H9 (cell line): Measurements from ENCODE around the gene YBX1. TPM values are rescaled to one million over a fixed set of nuclear protein-coding genes. Genes with fewer than 3 reads are reported as not detected.

Experiments used
- DNase-seq: peaks from one replicate; pipeline ENCODE4 v3.0.0-alpha.2; 2017
- H2AFZ ChIP-seq: one replicate; pipeline ENCODE4 v1.6.1; 2013; ENCODE audit warnings: mild to moderate bottlenecking, low read length, control low read depth, moderate library complexity
- H2AK5ac ChIP-seq: 2 replicates; pipeline ENCODE4 v1.6.1; 2013; ENCODE audit warnings: low read length, control low read depth, mixed read lengths; ENCODE audit not compliant: insufficient read length
- H2BK120ac ChIP-seq: one replicate; pipeline ENCODE4 v1.6.1; 2013; ENCODE audit warnings: low read depth, mild to moderate bottlenecking, low read length, control low read depth, inconsistent platforms; ENCODE audit not compliant: poor library complexity, severe bottlenecking
- H2BK12ac ChIP-seq: 2 replicates; pipeline ENCODE4 v1.6.1; 2013; ENCODE audit warnings: low read length, control low read depth, mixed read lengths, low read depth; ENCODE audit not compliant: insufficient read length
- H2BK15ac ChIP-seq: 2 replicates; pipeline ENCODE4 v1.6.1; 2013; ENCODE audit warnings: low read depth, low read length, control low read depth
- H2BK20ac ChIP-seq: one replicate; pipeline ENCODE4 v1.6.1; 2013; ENCODE audit warnings: low read depth, mild to moderate bottlenecking, low read length, control low read depth, inconsistent platforms; ENCODE audit not compliant: poor library complexity, severe bottlenecking
- H2BK5ac ChIP-seq: 2 replicates; pipeline ENCODE4 v1.6.1; 2013; ENCODE audit warnings: low read length, control low read depth, mixed read lengths; ENCODE audit not compliant: insufficient read length
- H3K14ac ChIP-seq: 2 replicates; pipeline ENCODE4 v1.6.1; 2013; ENCODE audit warnings: low read length, control low read depth; ENCODE audit not compliant: insufficient read depth
- H3K18ac ChIP-seq: 2 replicates; pipeline ENCODE4 v1.6.1; 2013; ENCODE audit warnings: low read depth, mild to moderate bottlenecking, mixed read lengths, low read length, control low read depth; ENCODE audit not compliant: insufficient read length
- H3K23ac ChIP-seq: 2 replicates; pipeline ENCODE4 v1.6.1; 2013; ENCODE audit warnings: low read length, control low read depth, mixed read lengths, low read depth; ENCODE audit not compliant: insufficient read length
- H3K23me2 ChIP-seq: 2 replicates; pipeline ENCODE4 v1.6.1; 2013; ENCODE audit warnings: low read depth, mild to moderate bottlenecking, mixed read lengths, low read length, control low read depth; ENCODE audit not compliant: insufficient read length, poor library complexity, severe bottlenecking
- H3K27ac ChIP-seq: 2 replicates; pipeline ENCODE4 v1.5.1; 2013; ENCODE audit warnings: low read length, control low read depth, mixed read lengths, low read depth; ENCODE audit not compliant: insufficient read length
- H3K27me3 ChIP-seq: 2 replicates; pipeline ENCODE4 v1.6.1; 2013; ENCODE audit warnings: low read length, control low read depth, inconsistent platforms; ENCODE audit not compliant: insufficient read depth
- H3K4ac ChIP-seq: 2 replicates; pipeline ENCODE4 v1.6.1; 2013; ENCODE audit warnings: low read depth, mild to moderate bottlenecking, control low read depth, inconsistent platforms, low read length, moderate library complexity
- H3K4me1 ChIP-seq: 2 replicates; pipeline ENCODE4 v1.6.1; 2013; ENCODE audit warnings: low read length, control low read depth, inconsistent platforms; ENCODE audit not compliant: insufficient read depth
- H3K4me2 ChIP-seq: 2 replicates; pipeline ENCODE4 v1.6.1; 2013; ENCODE audit warnings: low read length, control low read depth, mixed read lengths; ENCODE audit not compliant: insufficient read length, insufficient read depth
- H3K56ac ChIP-seq: 2 replicates; pipeline ENCODE4 v1.6.1; 2013; ENCODE audit warnings: low read depth, mild to moderate bottlenecking, mixed read lengths, low read length, control low read depth; ENCODE audit not compliant: insufficient read length
- H3K79me1 ChIP-seq: 2 replicates; pipeline ENCODE4 v1.6.1; 2013; ENCODE audit warnings: low read depth, mild to moderate bottlenecking, moderate library complexity, low read length, control low read depth, inconsistent platforms; ENCODE audit not compliant: insufficient read depth, poor library complexity, severe bottlenecking
- H3K79me2 ChIP-seq: 2 replicates; pipeline ENCODE4 v1.6.1; 2013; ENCODE audit warnings: low read length, control low read depth, inconsistent platforms; ENCODE audit not compliant: insufficient read depth
- H3K9ac ChIP-seq: 2 replicates; pipeline ENCODE4 v1.6.1; 2013; ENCODE audit warnings: low read length, control low read depth, mixed read lengths; ENCODE audit not compliant: insufficient read length; ENCODE audit errors: extremely low read depth
- H3K9me3 ChIP-seq: one replicate; pipeline ENCODE4 v1.6.1; 2013; ENCODE audit warnings: low read depth, low read length, inconsistent platforms; ENCODE audit not compliant: control insufficient read depth
- H3T11ph ChIP-seq: one replicate; pipeline ENCODE4 v1.6.1; 2013; ENCODE audit warnings: mild to moderate bottlenecking, low read length, control low read depth, inconsistent platforms
- H4K20me1 ChIP-seq: one replicate; pipeline ENCODE4 v1.6.1; 2013; ENCODE audit not compliant: control insufficient read depth, insufficient read length, insufficient read depth
- H4K5ac ChIP-seq: 2 replicates; pipeline ENCODE4 v1.6.1; 2013; ENCODE audit warnings: low read depth, mild to moderate bottlenecking, mixed read lengths, low read length, control low read depth; ENCODE audit not compliant: insufficient read length
- H4K8ac ChIP-seq: replicated peaks from 2 replicates; pipeline ENCODE4 v1.6.1; 2013; ENCODE audit warnings: low read length, control low read depth, mixed read lengths, low read depth; ENCODE audit not compliant: insufficient read length
- H4K91ac ChIP-seq: 2 replicates; pipeline ENCODE4 v1.6.1; 2013; ENCODE audit warnings: low read depth, mild to moderate bottlenecking, moderate library complexity, mixed read lengths, low read length, control low read depth; ENCODE audit not compliant: insufficient read length
- H3K27ac Mint-ChIP-seq, 3 experiments: 2 replicates in 2 of 3; 3 replicates in 1 of 3; pipeline ENCODE4 v1.8.0; 2020 to 2021; ENCODE audit warnings: mixed read lengths in 3 of 3, mild to moderate bottlenecking in 1 of 3, moderate library complexity in 1 of 3
- H3K27me3 Mint-ChIP-seq: 2 replicates; pipeline ENCODE4 v1.8.0; 2021; ENCODE audit warnings: low read depth, mild to moderate bottlenecking, moderate library complexity, mixed read lengths
- H3K36me3 Mint-ChIP-seq, 3 experiments: 2 replicates in 2 of 3; 3 replicates in 1 of 3; pipeline ENCODE4 v1.8.0; 2020 to 2021; ENCODE audit warnings: low read depth in 3 of 3, mixed read lengths in 3 of 3; ENCODE audit not compliant: insufficient read depth in 1 of 3
- H3K4me1 Mint-ChIP-seq, 2 experiments: 2 replicates each; pipeline ENCODE4 v1.8.0; 2020; ENCODE audit warnings: mixed read lengths in 2 of 2
- H3K4me3 Mint-ChIP-seq, 2 experiments: 2 replicates in 1 of 2; 3 replicates in 1 of 2; pipeline ENCODE4 v1.8.0; 2020 to 2021; ENCODE audit warnings: mild to moderate bottlenecking in 2 of 2, mixed read lengths in 2 of 2, moderate library complexity in 1 of 2
- H3K9me3 Mint-ChIP-seq, 2 experiments: 2 replicates in 1 of 2; 3 replicates in 1 of 2; pipeline ENCODE4 v1.8.0; 2020; ENCODE audit warnings: mild to moderate bottlenecking in 2 of 2, mixed read lengths in 2 of 2, moderate library complexity in 1 of 2
- WGBS: extraction: QIAGEN DNeasy Blood & Tissue Kit; methylation state at CpG from one replicate; pipeline ENCODE4 v1.1.7; 2013; ENCODE audit warnings: missing lambda C conversion rate, low lambda C conversion rate, mixed read lengths; ENCODE audit not compliant: insufficient read length; ENCODE audit errors: extremely low coverage; 5-methylcytosine and 5-hydroxymethylcytosine counted together
- total RNA-seq: library from RNA; stranded (reverse); gene quantifications from 2 replicates; pipeline ENCODE4 v1.2.1, GENCODE V29; 2021
- TF ChIP-seq, protein P1 (sequence below): fragments of 200-600 bp; sonication (generic); conservative IDR thresholded peaks from 3 replicates; pipeline ENCODE4 v1.8.0; 2021; ENCODE audit warnings: antibody characterized with exemption, mild to moderate bottlenecking

The YBX1 gene
- total RNA-seq, 1 experiment from 2014 or later = 1,019 TPM

DNA sequence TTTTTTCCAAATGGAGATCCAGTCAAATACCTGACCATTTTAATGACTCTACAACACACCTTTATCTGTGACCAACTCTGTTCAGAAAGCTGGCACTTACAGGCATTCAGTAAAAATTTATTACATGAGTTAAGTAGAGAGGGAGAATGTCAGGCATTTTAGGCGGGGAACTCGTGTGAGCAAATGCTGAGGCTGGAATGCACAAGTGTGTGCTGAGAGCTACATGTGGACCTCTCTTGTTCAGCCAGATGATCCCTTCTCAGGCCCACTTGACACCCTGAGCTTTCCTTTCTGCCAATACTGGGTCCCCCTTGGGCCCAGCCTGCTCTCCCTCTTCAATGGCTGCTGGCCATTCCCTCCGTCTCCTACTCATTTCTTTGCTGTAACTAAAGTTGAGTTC lies 12.3 kb upstream of the YBX1 start:
- Histone ChIP-seq H3K27ac (no peak overlapping the region), H2BK20ac (no peak overlapping the region), H3K4ac (no peak overlapping the region), H4K91ac (no peak overlapping the region), H3K9me3 (no peaks in the 10 kb centered on the region), H3K18ac (no peak overlapping the region), H4K20me1 (no peaks in the 10 kb centered on the region), H3K23ac (no peak overlapping the region), H3K79me2 (no peaks in the 10 kb centered on the region), H3K4me2 (no peak overlapping the region), H2BK15ac (no peak overlapping the region), H3K56ac (no peak overlapping the region), H2BK5ac (no peak overlapping the region), H3T11ph (no peak overlapping the region), H3K79me1 (no peaks in the 10 kb centered on the region), H2AK5ac (no peak overlapping the region), H4K5ac (no peak overlapping the region), H3K23me2 (no peaks in the 10 kb centered on the region), H2BK120ac (no peak overlapping the region), H3K4me1 (no peaks in the 10 kb centered on the region), H3K27me3 (no peaks in the 10 kb centered on the region), H4K8ac (no peak overlapping the region), H3K14ac (no peak overlapping the region), H3K9ac (no peak overlapping the region), H2AFZ (no peak overlapping the region), H2BK12ac (no peak overlapping the region)
- Mint-ChIP-seq H3K27me3 (no peaks in the 10 kb centered on the region), H3K9me3 (no peaks in the 10 kb centered on the region; a peak in 1 of 5 replicates), H3K27ac (no peak overlapping the region; a peak in 2 of 7 replicates), H3K4me1 (no peaks in the 10 kb centered on the region), H3K4me3 (no peak overlapping the region), H3K36me3 (peaks cover 16 to 73% (median 61%) of the 10 kb centered on the region in 3 experiments; a peak in 6 of 7 replicates)
- TF ChIP-seq, protein P1, sequence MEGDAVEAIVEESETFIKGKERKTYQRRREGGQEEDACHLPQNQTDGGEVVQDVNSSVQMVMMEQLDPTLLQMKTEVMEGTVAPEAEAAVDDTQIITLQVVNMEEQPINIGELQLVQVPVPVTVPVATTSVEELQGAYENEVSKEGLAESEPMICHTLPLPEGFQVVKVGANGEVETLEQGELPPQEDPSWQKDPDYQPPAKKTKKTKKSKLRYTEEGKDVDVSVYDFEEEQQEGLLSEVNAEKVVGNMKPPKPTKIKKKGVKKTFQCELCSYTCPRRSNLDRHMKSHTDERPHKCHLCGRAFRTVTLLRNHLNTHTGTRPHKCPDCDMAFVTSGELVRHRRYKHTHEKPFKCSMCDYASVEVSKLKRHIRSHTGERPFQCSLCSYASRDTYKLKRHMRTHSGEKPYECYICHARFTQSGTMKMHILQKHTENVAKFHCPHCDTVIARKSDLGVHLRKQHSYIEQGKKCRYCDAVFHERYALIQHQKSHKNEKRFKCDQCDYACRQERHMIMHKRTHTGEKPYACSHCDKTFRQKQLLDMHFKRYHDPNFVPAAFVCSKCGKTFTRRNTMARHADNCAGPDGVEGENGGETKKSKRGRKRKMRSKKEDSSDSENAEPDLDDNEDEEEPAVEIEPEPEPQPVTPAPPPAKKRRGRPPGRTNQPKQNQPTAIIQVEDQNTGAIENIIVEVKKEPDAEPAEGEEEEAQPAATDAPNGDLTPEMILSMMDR = no peak
- no peak for DNase-seq
- no CpG with 5 or more reads among the region's 3 CpGs for WGBS
